ENCODE data around the gene SP140.

The SP140 gene

DNA sequence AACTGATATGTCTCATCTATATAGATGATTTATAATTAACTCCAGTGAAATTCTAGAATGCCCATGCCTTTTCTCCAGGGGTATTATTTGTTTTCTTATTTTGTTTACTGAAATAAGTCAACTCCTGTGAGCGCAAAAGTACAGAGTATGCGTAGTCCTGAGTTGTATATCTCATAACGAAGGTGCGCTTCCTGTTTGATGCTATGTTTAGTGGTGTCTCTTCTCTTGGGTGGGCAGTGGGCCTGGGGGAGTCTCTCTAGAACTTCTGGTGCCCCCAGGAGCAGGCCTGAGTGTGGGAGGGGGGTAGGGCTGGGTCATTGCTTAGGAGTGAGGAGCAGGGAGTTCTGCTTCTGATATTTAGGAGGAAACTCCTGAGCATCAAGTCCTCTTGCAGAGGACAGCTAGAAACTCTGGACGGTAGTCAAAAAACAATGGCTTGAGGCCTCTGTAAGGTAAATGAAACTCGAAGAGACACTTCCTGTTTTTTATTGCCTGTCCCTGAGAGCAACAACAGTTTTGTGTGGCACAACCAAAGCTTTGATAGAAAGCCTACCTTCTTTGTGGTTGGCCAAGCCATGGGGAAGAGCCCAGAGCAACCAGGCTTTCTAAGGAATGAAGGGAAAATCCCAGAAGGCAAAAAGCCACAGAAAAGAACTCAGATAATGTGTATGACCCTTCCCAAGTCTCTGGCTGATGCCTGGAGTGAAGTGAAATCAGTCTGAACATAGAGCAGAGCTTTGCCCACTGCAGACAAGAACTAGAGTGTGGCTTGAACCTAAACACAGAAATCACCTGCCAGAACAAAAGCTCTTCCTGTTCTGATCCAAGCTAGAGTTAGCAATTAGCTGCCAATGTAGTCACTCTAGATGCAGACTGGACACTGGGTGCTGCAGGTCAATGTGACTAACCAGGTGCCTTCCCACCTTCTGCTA is 92.9 kb downstream of the SP140 start:
- Mint-ChIP-seq H3K27ac (peak overlapping the region; percentile 99), H3K9me3 (peaks cover 5 to 7% of the 10 kb centered on the region in 2 donors), H3K4me3 (peak overlapping the region; percentile 48 to 70), H3K27me3 (no peaks in the 10 kb centered on the region), H3K36me3 (peaks cover 52 to 89% of the 10 kb centered on the region in 2 donors), H3K4me1 (peaks cover 52 to 73% of the 10 kb centered on the region in 2 donors)
- ATAC-seq (replicated peaks) (peak; percentile 71 to 75), DNase-seq (no peak)

DNA sequence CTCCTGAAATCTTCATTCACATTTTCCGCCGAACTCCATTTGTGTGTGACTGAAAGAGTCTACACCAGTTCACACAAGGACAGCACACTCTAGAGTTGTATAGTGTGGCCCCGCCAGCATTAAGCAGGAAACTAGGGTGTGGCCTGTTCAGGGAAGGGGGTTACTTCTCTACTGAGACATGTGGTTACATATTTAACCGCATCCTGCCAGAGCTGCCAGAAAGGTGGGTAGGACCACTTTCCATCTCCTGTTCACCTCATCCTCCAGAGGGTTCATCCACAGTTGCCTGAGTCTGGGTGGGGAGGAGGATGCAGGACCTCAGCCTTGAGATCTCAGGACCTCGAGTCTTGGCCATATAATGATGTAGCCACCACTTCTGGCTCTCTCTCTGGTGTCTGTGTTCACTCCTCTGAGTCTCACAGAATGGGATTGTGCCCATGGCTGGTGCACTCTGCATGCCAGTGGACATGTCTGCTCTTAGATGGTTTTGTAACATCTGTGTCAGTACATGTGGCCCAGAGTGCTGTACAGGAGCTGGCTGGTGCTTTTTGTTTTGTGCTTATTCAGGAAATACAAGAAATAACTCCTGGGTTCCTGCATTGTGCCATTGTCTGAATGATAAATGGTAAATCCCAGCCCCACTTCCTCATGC is 93.8 kb downstream of the SP140 start:
- Mint-ChIP-seq H3K27ac (peak overlapping the region; percentile 99), H3K27me3 (no peaks in the 10 kb centered on the region), H3K9me3 (peaks cover 5% of the 10 kb centered on the region in 2 donors), H3K36me3 (peaks cover 44 to 89% of the 10 kb centered on the region in 2 donors), H3K4me1 (peaks cover 52 to 74% of the 10 kb centered on the region in 2 donors), H3K4me3 (peak overlapping the region; percentile 12 to 42)
- DNase-seq (no peak), ATAC-seq (replicated peaks) (peak; percentile 80 to 89)

DNA sequence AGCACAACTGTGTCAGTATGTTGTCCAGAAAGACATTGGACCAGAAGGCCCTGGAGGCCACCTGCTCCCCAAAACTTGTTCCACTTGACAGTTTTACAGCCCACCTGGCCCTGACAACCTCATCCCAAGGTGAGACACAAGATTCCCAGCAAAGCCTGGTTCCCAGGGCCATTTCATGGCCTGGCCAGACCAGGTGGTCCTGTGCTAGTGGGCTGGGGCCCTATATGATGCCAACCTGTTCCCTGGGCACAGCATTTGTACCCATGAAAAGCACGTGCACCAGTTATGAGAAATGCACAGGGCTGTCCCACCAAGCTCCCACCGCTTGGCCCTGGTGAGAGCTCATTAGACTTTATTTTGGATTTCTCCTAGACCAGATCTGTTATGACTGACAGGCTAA is 95.5 kb downstream of the SP140 start:
- no peak overlapping the region for H3K4me3 Mint-ChIP-seq
- H3K27ac Mint-ChIP-seq, result peak overlapping the region; percentile 69
- H3K9me3 Mint-ChIP-seq, result peaks cover 5% of the 10 kb centered on the region in 2 donors
- ATAC-seq (replicated peaks), result no peak
- H3K27me3 Mint-ChIP-seq, result no peaks in the 10 kb centered on the region
- peaks cover 56 to 84% of the 10 kb centered on the region in 2 donors for H3K4me1 Mint-ChIP-seq
- no peak for DNase-seq
- peaks cover 34 to 84% of the 10 kb centered on the region in 2 donors for H3K36me3 Mint-ChIP-seq

DNA sequence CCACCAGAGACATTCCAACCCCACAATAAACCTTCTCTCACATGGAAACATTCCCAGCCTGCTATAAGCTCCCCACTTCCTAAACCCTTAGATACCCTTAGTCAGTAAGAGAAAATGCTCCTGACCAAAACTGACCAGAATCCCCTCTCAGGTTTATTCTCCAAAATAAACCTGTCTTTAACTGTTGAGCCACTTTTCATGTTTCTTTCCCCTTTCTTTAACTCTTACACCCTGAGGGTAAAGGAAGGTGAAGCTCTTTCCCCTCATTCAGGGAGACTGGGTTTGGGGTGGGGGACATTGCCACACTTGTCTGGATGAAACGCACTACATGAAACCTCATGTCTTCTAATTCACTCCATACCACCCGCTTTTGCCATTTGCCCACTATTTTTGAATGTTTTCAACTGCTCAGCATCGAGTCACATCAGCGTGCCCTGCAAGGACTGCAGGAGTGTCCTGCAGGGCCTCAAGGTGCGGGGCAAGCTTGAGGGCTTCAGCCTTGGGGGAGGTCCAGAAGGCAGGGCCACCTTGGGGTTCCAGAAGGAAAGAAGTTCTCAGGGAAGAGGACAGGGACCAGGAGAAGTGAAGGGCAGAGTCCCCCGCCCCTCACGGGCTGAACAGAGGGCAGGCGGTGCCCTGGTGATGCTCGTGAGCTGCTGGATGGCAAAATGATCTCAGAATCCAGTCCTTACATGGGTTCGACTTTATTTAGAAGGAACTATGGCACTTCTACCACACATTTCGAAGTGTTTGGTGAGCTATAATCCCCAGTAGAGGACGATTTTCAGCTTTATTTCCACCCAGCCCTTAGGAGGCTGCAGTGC is 97.2 kb downstream of the SP140 start:
- ATAC-seq (replicated peaks) (no peak), DNase-seq (no peak)
- no peak overlapping the region for H3K4me3 Mint-ChIP-seq
- H3K36me3 Mint-ChIP-seq, result peaks cover 32 to 73% of the 10 kb centered on the region in 2 donors
- peaks cover 52 to 89% of the 10 kb centered on the region in 2 donors for H3K4me1 Mint-ChIP-seq
- peaks cover 5% of the 10 kb centered on the region in 2 donors for H3K9me3 Mint-ChIP-seq
- peak overlapping the region; percentile 81 for H3K27ac Mint-ChIP-seq
- no peaks in the 10 kb centered on the region for H3K27me3 Mint-ChIP-seq

DNA sequence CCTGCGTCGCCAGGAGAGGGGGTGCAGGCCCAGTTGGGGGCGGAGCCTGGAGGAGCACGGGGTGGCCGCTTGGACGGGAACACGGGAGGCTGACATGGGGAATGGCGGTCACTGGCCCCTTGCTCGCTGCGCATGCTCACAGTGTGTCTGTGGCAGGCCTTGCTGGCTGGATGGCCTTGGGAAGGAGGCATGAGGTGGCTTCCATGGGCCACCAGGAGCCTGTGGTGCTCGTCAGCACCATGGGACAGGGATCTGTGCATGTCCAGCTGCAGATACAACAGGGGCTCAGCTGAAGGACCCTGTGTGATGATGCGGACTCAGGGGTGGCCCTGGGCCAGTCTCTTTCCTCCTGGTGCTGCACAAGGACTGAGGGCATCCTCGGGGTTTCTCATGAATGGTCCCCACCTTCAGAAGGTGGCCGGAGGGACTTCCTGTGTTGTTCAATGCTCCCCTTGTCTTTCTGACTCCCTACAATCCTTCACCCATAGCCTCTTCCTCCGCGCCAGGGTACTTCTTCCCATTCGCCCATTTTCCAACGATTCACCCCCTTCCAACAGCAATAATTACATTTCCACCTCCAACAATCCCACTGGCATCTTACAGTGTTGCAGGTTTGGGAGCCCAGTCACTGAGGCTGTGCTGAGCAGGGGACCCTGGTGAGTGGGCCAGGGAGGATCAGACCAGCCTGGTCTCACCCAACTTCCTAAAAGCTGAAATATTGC is 98.0 kb downstream of the SP140 start:
- ATAC-seq (replicated peaks) (no peak), DNase-seq (no peak)
- H3K27ac Mint-ChIP-seq, result peak overlapping the region; percentile 81
- peaks cover 46 to 83% of the 10 kb centered on the region in 2 donors for H3K4me1 Mint-ChIP-seq
- peaks cover 5% of the 10 kb centered on the region in 2 donors for H3K9me3 Mint-ChIP-seq
- no peaks in the 10 kb centered on the region for H3K27me3 Mint-ChIP-seq
- no peak overlapping the region for H3K4me3 Mint-ChIP-seq
- H3K36me3 Mint-ChIP-seq, result peaks cover 30 to 69% of the 10 kb centered on the region in 2 donors

DNA sequence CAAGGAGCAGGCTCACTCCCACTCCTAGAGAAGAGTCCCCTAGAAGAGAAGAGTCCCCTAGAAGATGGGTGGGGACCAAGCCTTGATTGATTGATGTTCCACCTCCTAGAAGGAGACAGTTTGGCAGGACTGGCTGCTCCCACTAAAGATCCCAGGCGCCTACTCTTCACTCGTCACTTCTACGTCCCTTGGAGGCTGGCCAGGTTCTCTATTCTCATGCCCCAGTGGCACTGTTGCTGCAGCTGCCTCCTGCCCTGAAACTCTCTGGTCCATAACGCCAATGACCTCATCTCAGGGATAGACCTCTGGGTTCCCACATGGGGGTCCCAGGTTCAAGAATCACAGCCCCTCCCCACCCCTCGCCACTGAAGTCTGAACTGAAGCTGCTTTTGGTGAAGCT is 99.0 kb downstream of the SP140 start:
- Mint-ChIP-seq H3K27me3 (no peaks in the 10 kb centered on the region), H3K4me1 (peaks cover 42 to 83% of the 10 kb centered on the region in 2 donors), H3K9me3 (peaks cover 5 to 7% of the 10 kb centered on the region in 2 donors), H3K36me3 (peaks cover 40 to 72% of the 10 kb centered on the region in 2 donors), H3K27ac (peak overlapping the region; percentile 81), H3K4me3 (no peak overlapping the region)
- ATAC-seq (replicated peaks), result no peak
- no peak for DNase-seq

DNA sequence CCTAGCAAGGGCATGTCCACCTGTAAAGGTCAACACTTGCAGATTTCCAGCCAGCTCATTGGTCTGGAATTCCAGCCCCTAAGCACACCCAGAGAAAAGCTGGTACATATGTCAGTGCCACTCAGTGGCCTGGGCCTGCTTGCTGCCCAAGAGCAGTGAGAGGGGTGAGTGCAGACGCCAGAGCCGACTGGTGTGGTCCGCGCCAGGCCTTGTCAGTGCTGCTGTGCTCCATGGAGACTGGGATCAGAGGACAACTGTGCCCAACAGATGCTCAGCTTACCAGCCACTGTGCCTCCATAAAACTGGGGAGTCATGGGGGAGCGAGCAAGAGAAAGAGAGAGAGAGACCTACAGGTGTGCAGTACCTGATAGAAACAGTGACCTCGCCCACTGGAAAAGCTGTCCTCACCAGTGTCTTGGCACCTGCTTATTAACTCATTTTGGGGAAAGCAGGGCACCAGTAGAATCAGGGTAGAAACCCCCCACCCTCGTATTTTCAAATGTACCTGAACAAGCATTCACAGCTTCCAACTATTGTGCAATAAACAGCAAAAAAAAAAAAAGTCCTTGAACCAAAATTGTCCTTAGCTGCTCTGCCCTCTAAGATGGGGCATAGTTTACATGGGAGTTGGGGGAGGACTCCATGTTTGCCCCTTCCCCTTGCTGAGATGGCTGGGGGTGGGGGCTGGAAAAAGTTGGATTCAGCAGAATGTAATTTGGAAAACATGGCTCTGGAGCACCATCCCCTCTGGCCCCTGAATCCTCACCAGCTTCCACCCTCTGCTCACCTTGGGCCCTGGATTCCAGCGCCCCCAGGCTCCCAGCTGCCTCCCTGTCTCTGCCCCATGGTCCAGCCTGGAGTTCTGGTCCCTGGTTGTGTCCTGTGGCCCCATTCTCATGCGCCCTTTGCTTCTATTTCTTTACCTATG is 100.0 kb downstream of the SP140 start:
- DNase-seq (no peak), ATAC-seq (replicated peaks) (no peak)
- peaks cover 44 to 73% of the 10 kb centered on the region in 2 donors for H3K36me3 Mint-ChIP-seq
- H3K4me1 Mint-ChIP-seq, result peaks cover 50 to 86% of the 10 kb centered on the region in 2 donors
- peak overlapping the region; percentile 99 for H3K27ac Mint-ChIP-seq
- peak overlapping the region; percentile 62 to 92 for H3K4me3 Mint-ChIP-seq
- H3K9me3 Mint-ChIP-seq, result peaks cover 5 to 9% of the 10 kb centered on the region in 2 donors
- no peaks in the 10 kb centered on the region for H3K27me3 Mint-ChIP-seq

DNA sequence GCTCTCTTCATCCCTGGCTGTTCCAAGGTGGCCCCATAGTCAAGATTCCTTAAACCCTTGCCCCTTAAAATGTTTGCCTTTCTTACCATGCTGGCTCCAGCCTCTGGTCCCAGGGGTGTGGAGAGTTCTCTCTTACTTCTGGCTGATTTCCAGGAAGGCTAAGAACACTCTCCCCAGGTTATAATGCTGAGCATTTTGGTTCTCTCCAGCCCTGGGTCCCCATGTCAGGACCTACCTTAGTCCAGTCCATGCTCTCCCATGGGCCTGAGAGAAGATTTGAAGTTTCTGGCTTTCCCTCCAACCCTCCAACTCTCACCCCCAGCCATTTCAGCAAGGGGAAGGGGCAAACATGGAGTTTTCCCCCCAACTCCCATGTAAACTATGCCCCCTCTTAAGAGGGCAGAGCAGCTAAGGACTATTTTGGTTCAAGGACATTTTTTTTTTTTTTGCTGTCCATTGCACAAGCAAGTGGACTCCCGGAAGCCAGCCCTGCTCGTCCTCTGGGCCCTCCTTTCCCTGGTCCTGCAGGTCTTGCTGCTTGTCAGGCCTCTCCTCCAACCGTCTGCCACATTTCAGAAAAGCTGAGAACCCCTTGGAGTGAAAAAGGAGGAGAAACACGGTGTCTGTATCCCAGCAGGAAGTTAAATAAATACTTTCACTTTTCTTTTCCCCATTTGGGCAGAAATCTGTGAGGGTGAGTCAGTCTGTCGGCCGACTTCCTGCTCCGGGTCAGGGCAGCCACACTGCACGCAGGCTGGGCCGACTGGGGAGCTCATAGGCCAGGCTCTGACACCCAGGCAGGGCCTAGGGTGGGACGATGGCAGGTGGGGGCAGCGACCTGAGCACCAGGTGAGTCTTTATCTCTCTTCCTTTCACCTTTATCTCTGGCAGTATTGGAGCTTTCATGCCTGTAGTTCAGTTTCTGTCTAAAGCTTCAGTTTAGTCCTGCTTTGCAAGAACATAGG is 101.2 kb downstream of the SP140 start, which contains the start of gene SP140L:
Gene SP140L, plus strand, starts transcription at position 741 of the 965 bp plus-strand sequence. Its CDS starts 77 bp downstream, at position 818.
- DNase-seq, result peak; percentile 63
- peaks cover 49 to 88% of the 10 kb centered on the region in 2 donors for H3K4me1 Mint-ChIP-seq
- peak within 1 kb of the TSS; percentile 92 to 94 for H3K4me3 Mint-ChIP-seq
- peaks cover 42 to 67% of the 10 kb centered on the region in 2 donors for H3K36me3 Mint-ChIP-seq
- peaks cover 5 to 7% of the 10 kb centered on the region in 2 donors for H3K9me3 Mint-ChIP-seq
- ATAC-seq (replicated peaks), result peak; percentile 96 to 98
- H3K27me3 Mint-ChIP-seq, result no peaks in the 10 kb centered on the region
- H3K27ac Mint-ChIP-seq, result peak within 1 kb of the TSS; percentile 99

DNA sequence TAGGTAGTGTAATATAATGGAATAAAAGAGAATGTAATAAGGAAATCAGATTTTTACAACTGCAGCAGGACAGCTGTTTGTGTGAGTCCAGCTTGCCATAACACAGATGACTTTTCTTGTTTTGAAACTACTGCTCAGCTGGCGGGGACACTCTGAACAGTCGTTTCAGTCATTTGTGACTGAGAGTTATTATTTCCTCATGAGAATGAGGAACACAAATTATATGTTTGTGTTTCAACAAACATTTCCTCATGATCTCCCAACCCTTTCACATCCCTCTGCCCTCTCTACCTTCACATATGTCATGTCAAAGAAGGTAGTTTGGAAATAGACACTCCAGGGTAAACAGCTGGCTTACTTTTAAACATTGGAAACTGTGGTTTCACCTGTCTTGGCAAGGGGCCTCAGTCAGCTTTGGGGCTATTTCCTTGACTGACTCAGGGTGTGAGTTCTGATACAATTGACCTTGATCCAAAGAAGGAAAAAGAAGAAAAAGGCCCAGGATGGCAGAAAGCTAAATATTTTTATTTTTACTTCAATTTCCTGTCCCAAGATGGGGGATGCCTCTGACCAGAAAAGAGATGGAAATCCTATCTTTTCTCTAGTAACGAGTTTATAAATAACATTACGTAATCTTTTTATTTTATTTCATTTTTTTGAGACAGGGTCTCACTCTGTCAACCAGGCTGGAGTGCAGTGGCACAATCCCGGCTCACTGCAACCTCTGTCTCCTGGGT is 102.0 kb downstream of the SP140 start:
- Mint-ChIP-seq H3K27me3 (no peaks in the 10 kb centered on the region), H3K36me3 (peaks cover 43 to 64% of the 10 kb centered on the region in 2 donors), H3K9me3 (peaks cover under 1 to 6% of the 10 kb centered on the region in 2 donors), H3K27ac (peak overlapping the region; percentile 99), H3K4me3 (peak overlapping the region; percentile 92 to 94), H3K4me1 (peaks cover 50 to 88% of the 10 kb centered on the region in 2 donors)
- ATAC-seq (replicated peaks) (peak; percentile 75 to 82), DNase-seq (no peak)

DNA sequence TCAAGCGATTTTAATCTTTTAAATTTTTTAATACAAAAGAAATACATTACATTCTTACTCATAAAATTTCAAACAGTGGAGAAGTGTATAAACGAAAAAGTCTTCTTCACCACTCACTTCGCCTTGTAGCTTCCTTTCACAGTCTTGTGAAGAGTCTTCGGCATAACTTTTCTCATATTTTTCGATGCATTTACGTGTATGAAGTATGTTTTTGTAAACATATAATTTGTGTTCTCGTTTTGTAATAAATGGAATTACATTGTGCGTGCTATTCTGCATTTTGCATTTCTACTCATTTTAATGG is 102.6 kb downstream of the SP140 start:
- Mint-ChIP-seq H3K27me3 (no peaks in the 10 kb centered on the region), H3K4me3 (peak overlapping the region; percentile 55 to 94), H3K4me1 (peaks cover 52 to 86% of the 10 kb centered on the region in 2 donors), H3K36me3 (peaks cover 43 to 62% of the 10 kb centered on the region in 2 donors), H3K9me3 (peaks cover 0 to 6% of the 10 kb centered on the region in 2 donors), H3K27ac (no peak overlapping the region)
- ATAC-seq (replicated peaks) (no peak), DNase-seq (no peak)

DNA sequence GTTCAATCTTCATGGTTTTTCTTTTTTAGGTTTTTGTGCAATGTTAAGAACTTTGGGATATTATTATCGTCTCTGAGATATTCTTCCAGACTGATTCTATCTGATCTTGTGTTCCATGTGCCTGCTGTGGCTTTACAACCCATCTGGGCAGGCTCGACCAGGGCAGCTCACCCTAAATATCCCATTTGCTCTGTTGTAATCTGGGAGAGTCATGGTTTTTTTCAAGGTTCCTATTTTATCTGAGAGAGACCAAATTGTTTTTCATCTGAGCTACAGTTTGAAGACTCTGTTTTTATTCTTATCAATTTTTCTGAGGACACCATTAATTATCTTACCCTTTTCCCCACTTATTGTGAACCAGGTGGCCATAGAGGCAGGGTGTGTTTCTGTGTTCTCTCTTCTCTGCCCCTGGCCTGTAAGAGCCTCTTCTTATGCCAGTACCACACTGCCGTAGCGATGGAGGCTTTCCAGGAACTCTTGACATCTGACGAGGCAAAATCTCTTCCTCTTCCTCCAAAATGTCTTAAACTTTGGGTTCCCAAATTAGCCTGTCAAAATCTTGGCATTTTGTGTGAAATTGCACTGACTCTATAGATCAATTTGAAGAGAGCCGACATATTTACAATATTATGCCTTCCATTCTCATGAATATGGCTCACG is 104.5 kb downstream of the SP140 start:
- H3K4me3 Mint-ChIP-seq, result peak overlapping the region; percentile 40 to 72
- peaks cover 0 to 5% of the 10 kb centered on the region in 2 donors for H3K9me3 Mint-ChIP-seq
- H3K36me3 Mint-ChIP-seq, result peaks cover 53 to 60% of the 10 kb centered on the region in 2 donors
- no peaks in the 10 kb centered on the region for H3K27me3 Mint-ChIP-seq
- ATAC-seq (replicated peaks), result no peak
- peaks cover 46 to 85% of the 10 kb centered on the region in 2 donors for H3K4me1 Mint-ChIP-seq
- peak overlapping the region; percentile 88 for H3K27ac Mint-ChIP-seq
- no peak for DNase-seq

Data from stimulated activated naive B cell treated with anti-CD40 and anti-IgM and Interleukin-4, amounts not matched to agents 10 μg/mL and 1 μg/mL and 100 μg/mL, for 72 hours (primary cell).